Stimulated activated CD8-positive, alpha-beta memory T cell treated with anti-CD3 and anti-CD28 coated beads, Interleukin-12 subunit alpha, Interleukin-12 subunit beta, amount 100 ng/mL, for 24 hours (primary cell): ENCODE measurements around the gene OR52K1.
"Not testable (repeated sequence)": the region's sequence is repeated elsewhere in the genome, so short reads cannot be mapped to it uniquely, and the experiment has no call there.

Experiments
- DNase-seq: peaks from one replicate; pipeline ENCODE4 v3.0.0-alpha.2; 2020; ENCODE audit errors: extremely low read depth

OR52K1 gene

GRCh38 chr11:4491878-4492606 lies 9.6 kb downstream of the OR52K1 start:
- DNase-seq, result no peak

- no peak for DNase-seq
Measured at GRCh38 chr11:4493480-4493818, 11.0 kb downstream of the OR52K1 start.

DNA sequence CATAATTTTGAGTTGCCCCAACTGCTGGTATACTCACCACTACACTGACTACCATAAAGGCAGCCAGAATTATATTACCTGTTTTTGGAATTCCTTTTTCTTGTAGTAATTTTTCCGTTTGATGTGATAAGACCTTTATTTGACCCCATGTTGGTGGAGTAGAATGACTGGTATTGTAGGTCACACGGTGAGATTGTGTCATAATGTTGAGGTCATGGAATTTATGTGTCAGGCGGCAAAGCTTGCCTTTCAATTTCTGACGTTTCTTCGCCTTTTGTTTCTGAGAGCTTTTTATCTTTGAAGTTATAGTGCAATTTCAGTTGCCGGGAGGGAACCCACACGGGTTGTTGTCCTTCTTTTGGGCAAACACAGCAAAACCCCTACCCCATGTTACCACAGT lies 13.0 kb downstream of the OR52K1 start:
- DNase-seq, result no peak

DNA sequence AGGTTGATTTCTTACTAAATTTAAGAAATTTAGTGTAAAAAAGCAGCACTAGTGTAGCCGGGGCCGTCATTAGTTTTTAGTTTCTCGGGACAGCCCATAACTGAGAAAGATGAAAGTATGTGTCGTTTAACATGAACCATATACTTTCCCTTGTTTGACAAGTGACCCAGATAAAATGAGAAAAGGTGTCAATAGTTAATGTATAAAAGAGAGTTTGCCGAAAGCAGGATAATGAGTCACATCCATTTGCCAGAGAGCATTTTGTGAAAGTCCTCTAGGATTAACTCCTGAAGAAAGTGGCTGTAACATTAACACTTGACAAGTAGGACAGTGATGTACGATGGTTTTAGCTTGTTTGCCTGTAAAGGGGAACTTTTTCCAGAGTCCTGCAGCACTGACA lies 13.5 kb downstream of the OR52K1 start:
- DNase-seq, result no peak

- DNase-seq, result no peak
Measured at GRCh38 chr11:4496557-4497248, 14.3 kb downstream of the OR52K1 start.

DNA sequence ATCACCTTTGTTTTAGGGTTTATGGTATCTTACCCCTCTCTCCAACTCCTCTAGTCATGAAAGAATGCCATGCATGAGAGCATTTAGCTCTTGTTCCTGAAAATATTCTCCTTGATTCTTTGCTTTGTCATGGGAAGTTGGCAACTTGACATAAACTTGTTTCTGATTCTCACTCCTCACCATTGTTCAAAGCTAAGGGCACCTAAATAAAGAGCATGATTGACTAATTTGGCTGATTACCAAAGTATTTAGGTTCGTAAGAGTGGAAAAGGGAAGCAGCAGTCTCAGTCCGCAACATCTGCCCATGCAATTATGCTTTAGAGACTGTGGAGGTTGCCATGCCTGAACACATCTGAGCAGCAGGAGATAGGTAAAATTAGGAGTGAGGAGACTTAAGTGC lies 26.4 kb downstream of the OR52K1 start:
- DNase-seq, result no peak

- no peak for DNase-seq
Measured at GRCh38 chr11:4511282-4512245, 29.1 kb downstream of the OR52K1 start.

- DNase-seq, result no peak
Measured at GRCh38 chr11:4514196-4514595, 31.8 kb downstream of the OR52K1 start.

GRCh38 chr11:4522339-4522738 lies 39.9 kb downstream of the OR52K1 start:
- DNase-seq, result no peak

GRCh38 chr11:4522752-4523151 lies 40.3 kb downstream of the OR52K1 start:
- no peak for DNase-seq

DNA sequence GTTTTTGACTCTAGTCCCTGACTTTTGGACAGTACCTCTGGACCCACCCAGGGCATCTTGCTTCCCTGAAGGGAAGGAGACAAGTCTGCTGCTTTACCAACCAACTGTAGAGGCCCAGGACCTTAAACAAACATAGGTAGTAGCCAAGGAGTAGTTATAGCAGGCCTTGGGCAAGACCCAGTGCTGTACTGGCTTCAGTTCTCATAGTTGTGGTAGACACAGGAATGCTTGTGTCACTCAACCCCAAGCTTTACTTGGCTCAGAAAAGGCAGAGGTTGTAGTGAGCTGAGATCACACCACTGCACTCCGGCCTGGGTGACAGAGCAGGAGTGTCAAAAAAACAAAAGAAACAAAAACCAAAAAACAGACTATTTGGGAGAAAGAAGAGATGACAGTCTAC lies 41.2 kb downstream of the OR52K1 start:
- no peak for DNase-seq

- no peak for DNase-seq
Measured at GRCh38 chr11:4527926-4528325, 45.5 kb downstream of the OR52K1 start.

DNA sequence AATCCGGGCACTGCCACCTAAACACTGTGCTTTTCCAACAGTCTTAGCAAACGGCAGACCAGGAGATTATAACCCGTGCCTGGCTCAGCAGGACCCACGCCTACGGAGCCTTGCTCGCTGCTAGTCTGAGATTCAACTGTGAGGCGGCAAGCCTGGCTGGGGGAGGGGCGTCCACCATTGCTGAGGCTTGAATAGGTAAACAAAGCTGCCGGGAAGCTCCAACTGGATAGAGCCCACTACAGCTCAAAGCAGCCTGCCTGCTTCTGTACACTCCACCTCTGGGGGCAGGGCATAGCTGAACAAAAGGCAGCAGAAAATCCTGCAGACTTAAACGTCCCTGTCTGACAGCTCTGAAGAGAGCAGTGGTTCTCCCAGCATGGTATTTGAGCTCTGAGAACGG lies 49.2 kb downstream of the OR52K1 start:
- DNase-seq, result not testable (repeated sequence)

GRCh38 chr11:4539603-4540219 lies 57.3 kb downstream of the OR52K1 start:
- peak; percentile 5 for DNase-seq

DNA sequence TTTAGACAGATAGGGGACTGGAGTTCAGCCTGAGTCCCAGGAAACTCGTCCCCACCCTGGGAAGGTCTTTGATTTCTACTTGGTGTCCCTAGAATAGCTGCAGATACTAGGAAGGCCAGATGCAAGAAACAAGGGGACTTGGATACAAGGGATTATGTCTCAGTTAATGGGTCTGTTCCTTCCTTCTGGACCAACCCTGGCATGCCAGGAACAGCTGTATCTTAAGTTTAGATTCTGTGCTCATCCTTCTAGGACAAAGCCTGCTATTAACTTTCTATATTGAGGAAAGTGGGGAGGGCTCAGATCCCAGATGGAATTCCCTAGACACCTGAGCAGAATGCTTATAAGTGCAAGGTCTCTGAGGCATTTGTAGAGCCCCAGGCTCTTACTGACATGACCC lies 58.6 kb downstream of the OR52K1 start:
- DNase-seq, result no peak
